Lower leg skin (tissue), 4 donors: ENCODE data around the gene PSMD13. TPM values are rescaled to one million over a fixed set of nuclear protein-coding genes. Genes with fewer than 3 reads are reported as not detected.

Experiments used
- DNase-seq, 2 donors: peaks; one replicate each; pipeline ENCODE4 v3.0.0-alpha.2; 2019; ENCODE audit warnings: low spot score in 2 of 2
- H3K4me3 ChIP-seq: fragments of 200-600 bp; sonication (generic); 2 replicates; pipeline ENCODE4 v1.5.1; 2017; ENCODE audit warnings: mild to moderate bottlenecking, low read depth; ENCODE audit not compliant: poor library complexity, severe bottlenecking
- CTCF ChIP-seq, 3 donors: fragments of 450-650 bp; IDR thresholded peaks; one replicate each; pipeline ENCODE4 v1.5.1; 2016; ENCODE audit warnings: antibody characterized with exemption in 3 of 3, mild to moderate bottlenecking in 3 of 3, moderate library complexity in 2 of 3
- POLR2A ChIP-seq, 2 donors: fragments of 450-650 bp; IDR thresholded peaks; one replicate each; pipeline ENCODE4 v1.6.1; 2016 to 2017; ENCODE audit warnings: antibody characterized with exemption in 2 of 2, mild to moderate bottlenecking in 1 of 2, moderate library complexity in 1 of 2
- WGBS, 2 donors: methylation state at CpG; one replicate each; pipeline ENCODE4 v1.1.5; 2018; 5-methylcytosine and 5-hydroxymethylcytosine counted together
- intact Hi-C: fragments of 100-400 bp; cut with DNase I; formaldehyde crosslinking; loops from one replicate; pipeline ENCODE4 v1.15.0; 2023; ENCODE audit warnings: low total_unique reads
- total RNA-seq, 4 donors: library from RNA; depleted of rRNA; stranded (reverse); fragments of >200 nt; gene quantifications; one replicate each; pipeline ENCODE4 v1.1.0, GENCODE V29; 2016

PSMD13 gene
- total RNA-seq, 4 donors from 2014 or later, result 65.1 to 115 (median 90.8) TPM

GRCh38 chr11:221998-222789, 14.6 kb upstream of the PSMD13 start:
- H3K4me3 ChIP-seq, result no peak overlapping the region
- DNase-seq, result peak in 1 of 2 donors; percentile 78
- intact Hi-C loops, result no loop called here
- 92 to 93% methylated on average over 13 to 14 of the region's 14 CpGs for WGBS, 2 donors
- no peak for TF ChIP-seq CTCF (IDR thresholded peaks at IDR 0.05)
- TF ChIP-seq POLR2A (IDR thresholded peaks at IDR 0.05), result no peak

GRCh38 chr11:223026-223789, 13.6 kb upstream of the PSMD13 start:
- peak in 1 of 2 donors; percentile 61 for DNase-seq
- H3K4me3 ChIP-seq, result no peak overlapping the region
- intact Hi-C loops, result no loop called here
- WGBS, 2 donors, result 81 to 83% methylated on average over 16 of the region's 16 CpGs
- TF ChIP-seq CTCF (IDR thresholded peaks at IDR 0.05), result no peak
- no peak for TF ChIP-seq POLR2A (IDR thresholded peaks at IDR 0.05)

DNA sequence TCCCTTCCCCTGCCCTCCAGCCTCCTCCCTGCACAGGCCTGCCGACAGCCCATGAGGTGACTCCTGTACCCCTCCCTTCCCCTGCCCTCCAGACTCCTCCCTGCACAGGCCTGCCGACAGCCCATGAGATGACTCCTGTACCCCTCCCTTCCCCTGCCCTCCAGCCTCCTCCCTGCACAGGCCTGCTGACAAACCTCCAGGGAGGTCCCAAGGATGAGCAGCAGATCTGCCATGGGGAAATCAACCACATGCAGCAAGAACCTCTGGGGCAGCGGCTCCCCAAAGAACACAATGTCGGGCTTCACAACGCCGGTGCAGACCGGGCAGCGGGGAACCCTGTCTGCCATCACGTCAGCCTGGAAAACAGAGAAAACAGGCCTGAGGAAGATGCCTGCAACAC, 12.9 kb upstream of the PSMD13 start:
- H3K4me3 ChIP-seq, result no peak overlapping the region
- intact Hi-C loops, result no loop called here
- DNase-seq, result peak in 1 of 2 donors; percentile 18
- no peak for TF ChIP-seq POLR2A (IDR thresholded peaks at IDR 0.05)
- TF ChIP-seq CTCF (IDR thresholded peaks at IDR 0.05), result no peak
- WGBS, 2 donors, result 84 to 98% methylated on average over 7 to 8 of the region's 9 CpGs

DNA sequence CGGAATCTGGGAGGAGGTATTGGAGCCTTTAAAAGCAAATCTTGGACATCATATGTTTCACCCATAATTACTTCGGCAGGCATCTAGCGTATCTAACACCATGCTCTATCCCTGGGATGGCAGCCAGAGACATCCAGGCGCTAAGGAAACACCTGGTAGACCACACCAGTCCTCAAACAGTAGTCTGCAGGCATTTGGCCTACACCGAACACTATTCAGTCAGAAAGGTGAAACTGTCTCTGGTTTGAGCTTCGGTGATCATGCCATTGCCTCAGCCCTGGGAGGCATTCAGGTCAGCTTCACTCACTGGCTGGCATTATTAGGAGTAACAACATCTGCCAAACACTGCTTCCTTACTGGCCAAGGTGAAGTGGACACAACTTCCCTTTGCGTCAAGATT, 12.4 kb upstream of the PSMD13 start:
- intact Hi-C loops, result no loop called here
- DNase-seq, result peak in 1 of 2 donors; percentile 1
- TF ChIP-seq CTCF (IDR thresholded peaks at IDR 0.05) (no peak), POLR2A (IDR thresholded peaks at IDR 0.05) (no peak)
- H3K4me3 ChIP-seq, result no peak overlapping the region
- WGBS, 2 donors, result 85 to 89% methylated on average over 7 of the region's 7 CpGs

GRCh38 chr11:225734-226453, 10.9 kb upstream of the PSMD13 start:
- H3K4me3 ChIP-seq, result no peak overlapping the region
- TF ChIP-seq POLR2A (IDR thresholded peaks at IDR 0.05) (no peak), CTCF (IDR thresholded peaks at IDR 0.05) (no peak)
- WGBS, 2 donors, result 89 to 93% methylated on average over 10 of the region's 10 CpGs
- DNase-seq, result peak in 1 of 2 donors; percentile 15
- intact Hi-C loops, result no loop called here
